ENCODE data around the gene FAM240A. TPM values are rescaled to one million over a fixed set of nuclear protein-coding genes. Genes with fewer than 3 reads are reported as not detected.

FAM240A gene
- total and polyA plus RNA-seq, 2 donors (not counting 1 experiment from before 2014, with no cell fraction given): not detected

- H3K4me2 ChIP-seq (replicated peaks; ENCODE audit: low read depth, low read length, poor library complexity, severe bottlenecking): no peak overlapping the region
- H3K27me3 ChIP-seq (replicated peaks in 1 of 4; ENCODE audit: control extremely low read depth in 1 of 4, control insufficient read depth in 3 of 4, insufficient read depth in 4 of 4, low read length in 3 of 4): peaks cover 0 to 4% (median 1%) of the 10 kb centered on the region in 4 experiments
- ATAC-seq (ENCODE audit: low read depth): no peak
- H3K36me3 ChIP-seq (replicated peaks in 1 of 2; ENCODE audit: control extremely low read depth in 1 of 2, control insufficient read depth in 1 of 2, extremely low read depth in 1 of 2, insufficient read depth in 2 of 2, low read length in 1 of 2): no peaks in the 10 kb centered on the region
- Mint-ChIP-seq H3K9me3 (ENCODE audit: insufficient read depth) (peaks cover 2% of the 10 kb centered on the region), H3K27ac (no peak overlapping the region), H3K4me1 (peaks cover 19% of the 10 kb centered on the region), H3K4me3 (no peak overlapping the region), H3K27me3 (peaks cover 20% of the 10 kb centered on the region)
- no peaks in the 10 kb centered on the region for H3K79me2 ChIP-seq (ENCODE audit: control insufficient read depth, insufficient read depth, low read length)
- no peak for DNase-seq
- no peak overlapping the region for H2AFZ ChIP-seq (ENCODE audit: insufficient read depth, low read depth, low read length, poor library complexity, severe bottlenecking)
- intact Hi-C loops (cut with micrococcal nuclease): no loop called here
- H3K4me3 ChIP-seq (ENCODE audit: control extremely low read depth in 1 of 5, extremely low read depth in 1 of 5, insufficient read depth in 1 of 5, low read depth in 2 of 5, low read length in 4 of 5): no peak overlapping the region
- H3K9ac ChIP-seq (ENCODE audit: low read length): no peak overlapping the region
- TF ChIP-seq EZH2 (IDR thresholded peaks at IDR 0.05; ENCODE audit: borderline replicate concordance, insufficient read depth, low read depth, low read length, poor library complexity, severe bottlenecking) (no peak), CTCF (IDR thresholded peaks at IDR 0.05) (no peak)
- 95% methylated on average over 8 of the region's 8 CpGs for WGBS (ENCODE audit: insufficient coverage)
- peaks cover 0 to 4% of the 10 kb centered on the region in 2 donors for H3K4me1 ChIP-seq (ENCODE audit: control insufficient read depth in 2 of 2, insufficient read depth in 2 of 2, low read length in 2 of 2)
- no peaks in the 10 kb centered on the region for H4K20me1 ChIP-seq (ENCODE audit: control insufficient read depth, insufficient read depth, low read length, poor library complexity, severe bottlenecking)
- ChIA-PET POLR2A (no interaction called here), CTCF (no interaction called here)
- no peak overlapping the region for H3K27ac ChIP-seq (ENCODE audit: low read length in 2 of 2)
- peaks cover 0 to 4% (median 0%) of the 10 kb centered on the region in 3 donors for H3K9me3 ChIP-seq (ENCODE audit: control extremely low read depth in 1 of 3, control insufficient read depth in 2 of 3, insufficient read depth in 1 of 3, low read length in 2 of 3)
Measured at GRCh38 chr3:46659285-46659684, 47.0 kb downstream of the FAM240A start.

- Mint-ChIP-seq H3K27me3 (peaks cover 20% of the 10 kb centered on the region), H3K4me1 (peaks cover 19% of the 10 kb centered on the region), H3K27ac (no peak overlapping the region), H3K9me3 (ENCODE audit: insufficient read depth) (peaks cover 2% of the 10 kb centered on the region), H3K4me3 (no peak overlapping the region)
- Histone ChIP-seq H3K79me2 (ENCODE audit: control insufficient read depth, insufficient read depth, low read length) (no peaks in the 10 kb centered on the region), H4K20me1 (ENCODE audit: control insufficient read depth, insufficient read depth, low read length, poor library complexity, severe bottlenecking) (no peaks in the 10 kb centered on the region), H3K27ac (ENCODE audit: low read length in 2 of 2) (no peak overlapping the region), H3K27me3 (replicated peaks in 1 of 4; ENCODE audit: control extremely low read depth in 1 of 4, control insufficient read depth in 3 of 4, insufficient read depth in 4 of 4, low read length in 3 of 4) (peaks cover 0 to 4% (median 1%) of the 10 kb centered on the region in 4 experiments), H3K9ac (ENCODE audit: low read length) (no peak overlapping the region), H3K9me3 (ENCODE audit: control extremely low read depth in 1 of 3, control insufficient read depth in 2 of 3, insufficient read depth in 1 of 3, low read length in 2 of 3) (peaks cover 0 to 4% (median 0%) of the 10 kb centered on the region in 3 donors), H2AFZ (ENCODE audit: insufficient read depth, low read depth, low read length, poor library complexity, severe bottlenecking) (no peak overlapping the region), H3K36me3 (replicated peaks in 1 of 2; ENCODE audit: control extremely low read depth in 1 of 2, control insufficient read depth in 1 of 2, extremely low read depth in 1 of 2, insufficient read depth in 2 of 2, low read length in 1 of 2) (no peaks in the 10 kb centered on the region), H3K4me2 (replicated peaks; ENCODE audit: low read depth, low read length, poor library complexity, severe bottlenecking) (no peak overlapping the region), H3K4me1 (ENCODE audit: control insufficient read depth in 2 of 2, insufficient read depth in 2 of 2, low read length in 2 of 2) (peaks cover 0 to 4% of the 10 kb centered on the region in 2 donors), H3K4me3 (ENCODE audit: control extremely low read depth in 1 of 5, extremely low read depth in 1 of 5, insufficient read depth in 1 of 5, low read depth in 2 of 5, low read length in 4 of 5) (no peak overlapping the region)
- no peak for ATAC-seq (ENCODE audit: low read depth)
- no peak for DNase-seq
- TF ChIP-seq EZH2 (IDR thresholded peaks at IDR 0.05; ENCODE audit: borderline replicate concordance, insufficient read depth, low read depth, low read length, poor library complexity, severe bottlenecking) (no peak), CTCF (IDR thresholded peaks at IDR 0.05) (no peak)
- CTCF ChIA-PET: no interaction called here
- intact Hi-C loops (cut with micrococcal nuclease): no loop called here
- WGBS (ENCODE audit: insufficient coverage): 75% methylated on average over 6 of the region's 6 CpGs
- POLR2A ChIA-PET: no interaction called here
Measured at GRCh38 chr3:46660003-46660402, 47.7 kb downstream of the FAM240A start.

All from B cell (primary cell).